Adrenal gland (tissue), 12 donors: ENCODE results near the gene EBLN1. TPM values are rescaled to one million over a fixed set of nuclear protein-coding genes. Genes with fewer than 3 reads are reported as not detected.

Experiments used
- DNase-seq, 7 donors: peaks; one replicate each; pipeline ENCODE4 v3.0.0-alpha.2; 2019 to 2020
- H3K27ac ChIP-seq, 5 donors: fragments of 200-600 bp; sonication (generic) in 4 of 5; 1 replicate in 3 of 5; 2 replicates in 2 of 5; pipeline versions ENCODE4 v1.5.1 to v1.8.0; 2016 to 2020; ENCODE audit warnings: mild to moderate bottlenecking in 1 of 5
- H3K27me3 ChIP-seq: fragments of 200-600 bp; 2 replicates; pipeline ENCODE4 v1.8.0; 2021
- H3K36me3 ChIP-seq, 2 donors: fragments of 200-600 bp; replicated peaks in 1 of 2; 1 replicate in 1 of 2; 2 replicates in 1 of 2; pipeline versions ENCODE4 v1.5.1 to v1.8.0; 2018 to 2022
- H3K4me1 ChIP-seq, 2 donors: fragments of 200-600 bp; replicated peaks in 1 of 2; 1 replicate in 1 of 2; 2 replicates in 1 of 2; pipeline versions ENCODE4 v1.5.1 to v1.8.0; 2018 to 2021
- H3K4me3 ChIP-seq, 4 donors: fragments of 200-600 bp; sonication (generic) in 3 of 4; one replicate each; pipeline ENCODE4 v1.5.1; 2016 to 2018
- H3K9me3 ChIP-seq, 3 donors: fragments of 200-600 bp; sonication (generic) in 1 of 3; replicated peaks in 1 of 3; 1 replicate in 2 of 3; 2 replicates in 1 of 3; pipeline versions ENCODE4 v1.5.1 to v1.8.0; 2016 to 2021
- CTCF ChIP-seq, 6 experiments: fragments of 450-650 bp in 4 of 6; fragments of 200-600 bp in 2 of 6; sonication (generic) in 1 of 6; IDR thresholded peaks; 1 replicate in 5 of 6; 2 replicates in 1 of 6; pipeline versions ENCODE4 v1.5.1 to v1.8.0; 2016 to 2021; ENCODE audit warnings: antibody characterized with exemption in 6 of 6, mild to moderate bottlenecking in 2 of 6, moderate library complexity in 1 of 6
- POLR2A ChIP-seq, 2 donors: fragments of 450-650 bp; IDR thresholded peaks; one replicate each; pipeline ENCODE4 v1.6.1; 2017; ENCODE audit warnings: antibody characterized with exemption in 2 of 2, mild to moderate bottlenecking in 2 of 2, moderate library complexity in 1 of 2
- WGBS, 4 donors: extraction: QIAGEN DNeasy Blood & Tissue Kit in 2 of 4; methylation state at CpG; one replicate each; pipeline versions ENCODE4 v1.1.5 to v1.1.7; 2013 to 2017; 5-methylcytosine and 5-hydroxymethylcytosine counted together
- intact Hi-C, 2 donors: fragments of 100-400 bp; cut with DNase I; formaldehyde crosslinking; loops; one replicate each; pipeline versions ENCODE4 v1.14.1 to v1.15.0; 2022 to 2023
- polyA plus RNA-seq, 3 donors: library from polyadenylated mRNA; stranded (reverse); fragments of 200-250 nt in 2 of 3; fragments of 350-450 nt in 1 of 3; fragmentation: Illumina TruSeq in 1 of 3; extraction: RNeasy Lipid Tissue Mini Kit (QIAGEN cat#74804) in 1 of 3; gene quantifications; one replicate each; pipeline ENCODE4 v1.2.3, GENCODE V29; 2013 to 2014
- total RNA-seq, 9 donors: library from RNA; depleted of rRNA in 4 of 9; stranded (reverse); fragments of >200 nt in 4 of 9; fragments of 120-200 nt in 1 of 9; fragmentation: NEBNext Ultra II Directional in 1 of 9; extraction: Animal tissue kit (Norgen Biotek cat#: 25700) in 1 of 9; gene quantifications; one replicate each; pipeline versions ENCODE4 v1.1.0 to v1.2.4, GENCODE V29; 2013 to 2023
- donor health status: healthy with polysubstance abuse.
- donor health status: Bipolar disorder and iron deficiency.
- donor health status: DM: yes; HTN: yes; CAD: no.
- donor health status: DM: no; HTN: no; CAD: no.
- donor health status: DM: no; HTN: no; CAD: no.
- donor health status: DM: yes; HTN: yes; CAD: no.

The EBLN1 gene
- total and polyA plus RNA-seq, 12 donors, result not detected

- DNase-seq, result no peak
- Histone ChIP-seq H3K27me3 (no peaks in the 10 kb centered on the region), H3K4me1 (no peaks in the 10 kb centered on the region), H3K9me3 (no peaks in the 10 kb centered on the region), H3K27ac (no peak overlapping the region), H3K36me3 (no peaks in the 10 kb centered on the region), H3K4me3 (no peak overlapping the region)
- WGBS, 4 donors, result 64 to 80% (median 77%) methylated on average over 3 of the region's 3 CpGs
- intact Hi-C loops, result no loop called here
- TF ChIP-seq POLR2A (IDR thresholded peaks at IDR 0.05) (no peak), CTCF (IDR thresholded peaks at IDR 0.05) (no peak)
Measured at GRCh38 chr10:22258471-22258870, 40.7 kb upstream of the EBLN1 start.

- Histone ChIP-seq H3K4me1 (peaks cover 0 to 6% of the 10 kb centered on the region in 2 donors), H3K27ac (peak overlapping the region in 4 of 5 donors; percentile 84 to 96 (median 84)), H3K9me3 (no peaks in the 10 kb centered on the region), H3K4me3 (peak overlapping the region in 2 of 4 donors; percentile 59 to 78), H3K27me3 (no peaks in the 10 kb centered on the region), H3K36me3 (no peaks in the 10 kb centered on the region)
- WGBS, 4 donors, result 47 to 68% (median 59%) methylated on average over 19 to 24 of the region's 24 CpGs
- TF ChIP-seq CTCF (IDR thresholded peaks at IDR 0.05) (no peak), POLR2A (IDR thresholded peaks at IDR 0.05) (no peak)
- DNase-seq, result peak in 6 of 7 donors; percentile 8 to 58 (median 28)
- intact Hi-C loops, result no loop called here
Measured at GRCh38 chr10:22253580-22253882, 35.7 kb upstream of the EBLN1 start.

GRCh38 chr10:22252801-22253579, 35.2 kb upstream of the EBLN1 start:
- TF ChIP-seq POLR2A (IDR thresholded peaks at IDR 0.05), result peak in 1 of 2 donors; percentile 35
- no peak for TF ChIP-seq CTCF (IDR thresholded peaks at IDR 0.05)
- Histone ChIP-seq H3K27me3 (no peaks in the 10 kb centered on the region), H3K9me3 (no peaks in the 10 kb centered on the region), H3K36me3 (no peaks in the 10 kb centered on the region), H3K4me3 (peak overlapping the region; percentile 47 to 92 (median 68)), H3K27ac (peak overlapping the region; percentile 78 to 96 (median 84)), H3K4me1 (peaks cover 0 to 6% of the 10 kb centered on the region in 2 donors)
- intact Hi-C loops, result no loop called here
- 24 to 39% (median 29%) methylated on average over 14 to 80 of the region's 80 CpGs for WGBS, 4 donors
- DNase-seq, result peak in 6 of 7 donors; percentile 21 to 42 (median 32)

- no peaks in the 10 kb centered on the region for H3K9me3 ChIP-seq
- H3K4me1 ChIP-seq, result peaks cover 0 to 6% of the 10 kb centered on the region in 2 donors
- H3K36me3 ChIP-seq, result no peaks in the 10 kb centered on the region
- TF ChIP-seq POLR2A (IDR thresholded peaks at IDR 0.05), result no peak
- no peak for TF ChIP-seq CTCF (IDR thresholded peaks at IDR 0.05)
- peak overlapping the region; percentile 47 to 92 (median 68) for H3K4me3 ChIP-seq
- peak overlapping the region; percentile 78 to 96 (median 84) for H3K27ac ChIP-seq
- no peaks in the 10 kb centered on the region for H3K27me3 ChIP-seq
- intact Hi-C loops, result no loop called here
- DNase-seq, result peak; percentile 47 to 61 (median 56)
- 0 to 1% (median 1%) methylated on average over 12 to 52 of the region's 52 CpGs for WGBS, 4 donors
Measured at GRCh38 chr10:22252224-22252800, 34.5 kb upstream of the EBLN1 start.
